NCI-H2029 treated with DMSO at 0.1 percent for 48 hours (cell line): Measurements from ENCODE around the gene DMRTB1.

ENCODE experiments used
- DNase-seq: peaks from one replicate; lab custom pipeline; 2025; lab: John Stamatoyannopoulos, UW

DMRTB1 gene

DNA sequence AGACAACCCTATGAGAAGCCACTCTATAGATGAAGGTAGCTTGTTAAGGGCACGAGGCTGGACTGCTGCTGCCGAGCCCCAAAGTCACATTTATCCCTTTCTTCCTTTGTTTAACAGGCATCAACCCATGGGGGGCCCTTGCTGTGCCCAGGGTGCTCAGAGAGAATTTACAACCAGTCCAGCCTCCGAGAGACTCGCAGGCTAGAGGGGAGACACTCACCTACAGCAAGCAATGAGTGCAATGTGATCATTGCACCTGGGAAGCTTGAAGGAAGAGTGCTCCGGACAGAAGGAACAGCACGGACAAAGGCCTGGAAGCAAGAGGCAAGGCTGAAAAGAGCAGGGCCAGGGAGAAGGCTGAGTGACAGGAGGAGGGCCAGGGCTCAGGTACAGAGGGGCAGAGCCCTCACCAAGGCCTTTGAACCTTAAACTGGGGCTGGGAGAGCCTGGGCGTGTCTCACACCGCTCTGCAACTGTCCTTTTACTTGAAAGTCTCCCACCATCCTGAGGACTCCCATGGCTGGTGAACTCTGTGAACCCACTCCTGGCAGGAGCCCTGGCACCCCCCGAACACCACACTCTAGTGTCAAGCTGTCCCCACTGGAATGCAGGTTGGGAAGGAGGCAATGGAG, 27.3 kb downstream of the DMRTB1 start:
- no peak for DNase-seq

DNA sequence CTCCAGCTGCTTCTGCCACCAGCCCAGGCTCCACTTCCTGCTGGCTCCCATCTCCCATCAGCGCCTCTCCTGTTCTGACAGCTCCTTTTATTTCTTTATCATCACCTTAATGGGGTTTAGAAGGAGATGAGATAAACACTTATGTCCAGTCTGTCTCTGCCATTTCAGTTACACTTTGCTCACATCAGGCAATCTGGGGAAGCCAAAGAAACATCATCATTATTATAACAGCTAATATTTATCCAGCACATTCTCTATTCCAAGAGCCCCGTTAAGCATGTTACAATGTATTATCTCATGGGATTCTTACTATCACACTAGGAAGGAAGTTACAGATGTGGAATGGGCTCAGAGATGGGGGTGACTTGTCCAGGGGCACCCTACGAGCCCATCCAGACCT, 31.2 kb downstream of the DMRTB1 start:
- DNase-seq: no peak

DNA sequence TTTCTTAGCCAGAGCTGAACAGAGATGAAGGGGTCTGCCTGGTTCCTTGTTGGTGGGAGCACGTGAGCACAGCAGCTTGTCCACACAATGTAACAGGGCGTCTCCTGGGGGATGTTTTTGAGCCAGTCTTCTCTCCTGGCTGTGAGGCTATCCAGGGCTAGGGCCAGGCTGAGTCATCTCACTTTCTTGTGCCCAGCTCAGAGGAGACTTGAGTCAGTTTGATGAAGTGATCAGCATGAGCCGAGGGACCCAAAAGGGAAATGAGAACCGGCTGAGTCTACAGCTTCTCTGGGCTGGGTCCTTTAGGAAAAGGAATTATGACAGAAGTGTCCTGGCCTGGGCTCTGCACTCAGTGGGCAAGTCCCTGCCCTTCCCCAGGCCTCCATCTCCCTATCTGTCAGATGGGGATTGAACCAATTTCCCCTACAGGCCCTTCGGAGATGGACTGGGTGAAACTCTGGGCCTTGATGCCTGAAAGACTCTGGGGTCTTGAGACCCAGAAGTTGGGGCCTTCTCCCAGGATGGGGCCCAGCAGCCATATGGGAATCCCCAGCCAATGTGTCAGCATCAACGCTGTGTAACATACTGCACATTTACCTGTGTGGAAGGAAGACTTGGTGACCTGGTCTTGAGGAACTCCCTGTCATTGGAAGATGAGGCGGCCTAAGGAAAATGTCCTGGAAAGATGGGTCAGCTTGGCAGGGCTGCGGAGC, 36.6 kb downstream of the DMRTB1 start:
- DNase-seq: no peak

DNA sequence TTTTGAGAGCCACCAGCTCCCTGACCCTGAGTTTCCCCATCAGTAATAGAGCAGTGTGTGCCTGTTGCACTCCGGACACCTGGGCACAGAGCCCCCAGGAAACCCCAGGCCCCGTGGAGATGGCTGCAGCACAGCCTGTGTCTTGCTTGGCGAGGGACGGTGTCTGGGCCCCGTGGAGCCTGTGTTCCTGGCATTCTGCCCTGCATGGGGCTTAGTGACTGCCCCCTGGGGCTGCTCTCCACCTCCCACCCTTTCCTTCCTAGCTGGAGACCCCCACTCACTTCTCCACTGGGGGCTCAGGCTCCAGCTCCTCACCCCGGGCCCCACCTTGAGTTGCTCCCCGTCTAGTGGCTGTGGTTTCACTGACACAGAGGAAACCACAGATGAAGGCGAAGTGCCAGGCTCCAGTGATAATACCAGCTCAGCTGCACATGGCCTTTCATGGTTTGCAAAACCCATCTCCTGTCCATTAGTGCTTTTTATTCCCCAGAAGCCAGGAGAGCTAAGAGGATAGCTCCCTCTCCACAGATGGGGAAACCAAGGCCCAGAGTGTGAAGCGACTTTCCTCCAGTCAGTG, 39.4 kb downstream of the DMRTB1 start:
- DNase-seq: no peak

DNA sequence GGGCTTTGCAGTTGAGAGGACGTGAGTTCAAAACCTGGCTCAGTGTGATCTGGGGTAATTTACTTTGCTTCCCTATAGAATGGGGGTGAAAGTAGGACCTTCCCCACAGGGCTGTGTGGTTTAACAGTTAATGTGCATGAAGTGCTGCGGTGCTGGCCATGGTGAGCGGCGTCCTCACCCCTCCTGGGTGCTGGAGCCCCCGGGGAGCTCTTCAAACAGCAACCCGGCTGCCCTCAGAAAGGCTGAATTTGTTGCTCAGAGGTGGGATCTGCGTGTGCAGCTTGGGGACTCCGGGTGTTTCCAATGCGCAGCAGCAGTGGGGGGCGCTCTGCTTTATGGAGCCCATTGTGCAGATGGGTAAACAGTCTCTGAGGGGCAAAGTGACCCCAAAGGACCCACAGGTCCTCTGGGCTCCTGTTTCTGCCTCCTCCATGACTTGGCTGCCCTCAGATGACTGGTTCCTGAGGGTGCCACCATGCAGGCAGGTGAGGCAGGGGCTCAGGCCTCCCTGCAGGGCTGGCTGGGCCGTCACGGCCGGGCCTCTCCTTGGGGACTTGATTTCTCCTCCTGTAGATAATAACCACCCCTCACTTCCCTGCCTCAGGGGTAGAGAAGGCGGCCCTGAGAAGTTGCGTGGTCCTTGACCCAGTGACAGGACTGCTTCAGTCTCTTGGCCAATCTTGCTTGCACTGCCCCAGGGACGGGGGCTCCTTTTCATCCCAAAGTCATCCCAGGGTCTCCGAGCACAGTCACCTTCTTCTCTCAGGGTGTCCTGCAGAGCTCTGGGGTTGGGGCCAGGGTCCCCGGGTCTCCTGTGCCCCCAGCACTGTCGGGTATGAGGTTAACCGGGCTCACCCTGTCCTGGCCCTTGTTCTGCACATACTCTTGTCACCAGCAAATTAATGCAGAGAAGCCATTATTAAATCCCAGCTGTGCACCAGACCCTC, 40.3 kb downstream of the DMRTB1 start:
- DNase-seq: no peak

DNA sequence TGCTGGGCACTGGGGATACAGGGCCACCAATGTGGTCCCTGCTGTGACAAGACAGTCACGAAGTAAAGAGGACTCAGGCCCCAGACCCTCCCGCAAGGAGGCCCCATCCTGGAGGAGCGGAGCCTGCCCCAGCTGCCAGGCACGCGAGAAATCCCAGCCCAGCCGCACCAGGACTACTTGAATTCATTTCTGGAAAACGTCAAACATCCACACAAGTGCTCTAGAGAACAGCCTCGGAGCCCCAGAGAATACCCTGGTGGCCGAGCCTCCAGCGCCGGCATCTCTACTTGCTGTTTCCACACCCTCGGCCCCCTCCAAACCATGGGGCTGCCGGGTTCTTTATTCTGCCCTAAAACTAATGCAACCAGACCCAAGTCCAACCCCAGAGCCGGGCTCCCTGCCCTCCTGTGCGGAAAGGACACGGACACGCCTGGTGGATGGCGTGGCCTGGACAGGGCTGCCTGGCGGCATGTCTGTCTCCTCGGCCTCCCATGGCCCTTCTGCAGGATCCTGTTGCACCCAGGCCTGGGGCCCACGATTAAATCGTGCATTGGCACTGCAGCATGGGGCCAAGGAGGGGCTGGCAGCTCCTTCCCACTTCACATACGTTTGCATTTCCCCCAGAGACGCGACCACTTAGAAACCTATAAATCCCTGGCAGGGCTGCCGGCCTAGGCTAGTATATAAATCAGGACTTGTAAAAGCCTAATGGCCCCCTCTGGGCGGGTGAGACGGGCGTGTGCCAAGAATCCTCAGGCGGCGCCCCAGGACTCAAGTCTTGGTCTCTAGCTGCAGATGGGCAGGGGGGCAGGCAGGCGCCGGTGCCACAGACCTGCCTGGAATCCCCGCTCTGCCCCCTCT, 41.2 kb downstream of the DMRTB1 start:
- no peak for DNase-seq

DNA sequence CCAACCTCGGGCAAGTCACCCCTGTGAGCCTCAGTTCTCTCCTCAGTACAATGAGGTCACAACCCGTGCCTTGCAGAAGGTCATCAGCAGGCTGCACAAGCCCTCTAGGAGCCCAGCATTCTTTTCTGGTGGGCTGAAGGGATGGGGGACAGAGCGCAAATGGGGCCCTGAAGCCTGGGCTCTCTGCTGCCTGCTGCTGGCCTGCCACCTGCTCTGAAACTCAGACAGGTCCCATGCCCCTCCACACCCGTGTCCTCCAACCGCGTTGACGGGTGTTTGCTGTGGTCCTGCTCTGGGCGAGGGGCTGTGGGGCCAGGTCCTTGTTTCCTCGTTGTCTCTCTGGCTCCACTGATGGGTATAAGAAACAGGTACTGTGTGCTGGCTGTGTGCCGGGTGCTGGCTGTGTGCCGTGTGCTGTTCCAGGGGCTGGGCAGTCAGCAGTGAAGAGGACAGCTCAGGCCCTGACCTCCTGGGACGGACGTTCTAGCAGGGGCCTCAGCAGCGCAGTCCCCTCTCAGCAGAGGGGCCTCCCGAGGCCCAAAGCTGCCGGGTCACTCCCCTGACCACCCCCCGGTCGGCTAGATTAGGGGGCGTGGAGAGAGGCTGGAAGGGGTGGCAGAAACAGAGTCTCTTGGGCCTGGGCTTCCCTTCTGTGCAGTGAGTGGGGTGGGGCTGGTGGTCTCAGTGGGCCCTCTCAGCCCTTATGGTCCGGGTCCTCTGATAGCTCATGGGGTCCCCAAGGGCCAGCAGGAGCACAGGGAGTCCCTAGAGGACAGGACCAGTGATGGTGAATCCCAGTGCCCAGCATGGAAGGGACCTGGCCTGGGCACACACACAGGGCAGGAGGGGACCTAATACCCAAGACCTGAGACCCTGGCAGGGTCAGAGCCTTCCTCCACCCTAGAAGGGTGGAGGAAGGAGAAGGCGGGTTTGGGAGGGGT, 42.1 kb downstream of the DMRTB1 start:
- DNase-seq: peak; percentile 39

DNA sequence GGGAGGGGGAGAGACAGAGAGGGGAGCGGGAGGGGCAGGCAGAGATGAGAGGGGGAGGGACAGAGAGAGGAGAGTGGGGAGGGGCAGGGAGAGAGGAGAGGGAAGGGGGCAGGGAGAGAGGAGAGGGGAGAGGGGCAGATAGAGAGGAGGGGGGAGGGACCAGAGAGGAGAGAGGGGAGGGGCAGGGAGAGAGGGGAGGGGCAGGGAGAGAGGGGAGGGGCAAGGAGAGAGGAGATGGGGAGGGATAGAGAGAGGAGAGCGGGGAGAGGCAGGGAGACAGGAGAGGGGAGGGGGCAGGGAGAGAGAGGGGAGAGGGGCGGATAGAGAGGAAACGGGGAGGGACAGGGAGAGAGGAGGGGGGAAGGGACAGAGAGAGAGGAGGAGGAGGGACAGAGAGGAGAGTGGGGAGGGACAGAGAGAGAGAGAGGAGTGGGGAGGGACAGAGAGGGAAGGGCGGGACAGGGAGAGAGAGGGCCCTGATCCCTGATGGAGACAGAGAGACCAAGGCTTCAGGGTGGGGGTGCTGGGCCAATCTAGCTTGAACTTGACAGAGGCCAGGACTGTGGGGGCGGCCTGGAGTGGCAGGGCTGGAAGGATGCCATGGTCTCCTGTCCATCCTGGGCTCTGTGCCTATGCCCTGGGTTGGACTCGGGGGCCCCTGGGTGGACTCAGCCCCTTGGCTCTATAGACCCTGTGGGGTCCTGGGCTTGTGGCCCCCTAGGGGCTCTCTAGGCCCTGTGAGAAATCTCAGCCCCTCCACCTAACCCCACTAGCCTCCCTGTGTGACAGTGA, 43.6 kb downstream of the DMRTB1 start:
- DNase-seq: no peak

DNA sequence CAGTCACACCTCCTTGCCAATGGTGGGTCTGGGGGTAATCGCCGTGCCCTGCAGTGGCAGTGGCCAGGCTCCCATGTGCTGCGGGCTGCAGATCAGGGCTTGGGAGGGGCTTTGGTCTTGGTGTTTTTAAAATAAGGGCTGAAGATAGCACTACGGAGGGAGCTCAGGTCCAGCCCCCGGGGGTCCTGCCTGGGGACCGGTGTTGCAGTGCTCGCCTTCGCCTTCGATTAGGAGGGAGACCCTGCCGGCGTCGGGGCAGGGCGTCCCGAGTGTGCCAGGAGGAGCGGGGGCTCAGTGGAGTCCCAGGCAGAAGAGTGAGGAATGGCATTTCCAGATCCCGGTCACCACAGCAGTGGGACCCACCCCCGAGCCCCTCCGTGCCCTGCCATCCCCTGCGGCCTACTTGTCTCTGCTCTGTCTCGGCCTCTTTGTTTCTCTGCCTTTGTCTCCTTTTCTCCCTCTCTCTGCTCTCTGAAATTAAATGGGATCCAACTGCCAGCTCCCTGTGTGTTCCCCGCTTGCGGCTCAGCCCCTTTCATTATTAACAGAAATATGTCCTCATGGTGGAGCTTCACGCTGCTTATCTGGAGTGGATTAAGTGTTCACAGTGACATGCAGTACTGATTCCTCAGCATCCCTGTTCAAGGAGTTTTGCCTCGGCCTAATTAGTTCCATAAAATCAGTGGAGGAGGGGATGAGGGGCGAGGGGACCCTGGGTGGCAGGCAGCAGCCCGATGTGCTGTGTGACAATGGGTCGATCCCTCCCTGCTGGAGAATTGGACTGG, 44.4 kb downstream of the DMRTB1 start:
- DNase-seq: no peak

DNA sequence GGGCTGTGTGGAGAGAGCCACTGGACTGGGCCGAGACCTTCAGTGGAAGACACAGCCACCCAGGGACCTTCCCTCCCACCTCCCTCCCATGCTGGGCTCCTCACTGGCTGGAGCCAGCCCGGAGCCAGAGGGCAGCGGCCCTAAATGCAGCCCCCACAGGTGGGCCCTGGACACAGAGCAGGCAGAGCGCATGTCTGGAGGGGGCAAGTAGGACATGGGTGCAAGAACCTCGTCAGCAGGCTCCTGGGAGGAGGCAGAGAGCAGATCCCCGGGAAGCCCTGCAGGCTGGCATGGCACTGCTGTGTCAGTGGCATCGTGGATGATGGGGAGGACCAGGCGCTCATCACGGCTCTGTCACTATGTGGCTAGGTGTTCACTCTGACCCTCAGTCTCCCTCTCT, 45.7 kb downstream of the DMRTB1 start:
- DNase-seq: no peak

DNA sequence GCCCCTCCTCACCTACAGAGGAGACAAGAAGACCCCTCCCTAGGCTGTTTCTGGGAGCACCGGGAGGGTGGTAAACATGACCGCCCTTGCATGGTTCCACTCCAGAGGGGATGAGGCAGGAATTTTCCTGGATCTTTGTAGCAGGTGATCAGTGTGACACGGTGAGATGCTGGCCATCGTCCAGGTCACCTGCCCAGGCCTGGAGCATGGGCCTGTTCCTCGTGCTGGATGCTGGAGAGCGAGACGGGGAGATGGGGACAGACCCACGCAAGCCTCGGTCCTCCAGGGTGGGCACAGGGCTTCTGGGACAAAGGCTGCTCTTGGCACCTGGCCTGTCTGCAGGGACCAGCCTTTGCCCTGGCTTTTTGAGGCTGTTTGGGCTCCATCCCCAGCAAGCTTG, 46.2 kb downstream of the DMRTB1 start:
- peak; percentile 14 for DNase-seq

DNA sequence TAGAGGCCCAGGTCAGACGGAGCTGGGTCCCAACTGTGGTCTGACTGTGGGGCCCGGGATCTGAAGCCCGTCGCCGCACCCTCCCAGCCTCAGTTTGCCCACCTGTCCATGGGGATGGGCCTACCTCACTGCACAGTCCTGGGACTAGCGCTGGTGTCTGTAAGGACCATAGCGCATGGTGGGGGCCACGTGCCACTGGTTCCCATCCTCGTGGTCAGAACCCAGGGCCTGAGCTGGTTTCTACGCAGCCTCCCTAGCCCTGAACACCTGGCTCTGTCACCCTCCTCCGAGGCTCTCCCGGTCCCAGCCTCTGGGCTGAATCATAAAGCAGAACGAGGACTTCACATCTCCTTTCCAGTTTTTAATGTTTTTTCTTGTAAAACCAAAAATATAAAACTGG, 46.7 kb downstream of the DMRTB1 start:
- no peak for DNase-seq

DNA sequence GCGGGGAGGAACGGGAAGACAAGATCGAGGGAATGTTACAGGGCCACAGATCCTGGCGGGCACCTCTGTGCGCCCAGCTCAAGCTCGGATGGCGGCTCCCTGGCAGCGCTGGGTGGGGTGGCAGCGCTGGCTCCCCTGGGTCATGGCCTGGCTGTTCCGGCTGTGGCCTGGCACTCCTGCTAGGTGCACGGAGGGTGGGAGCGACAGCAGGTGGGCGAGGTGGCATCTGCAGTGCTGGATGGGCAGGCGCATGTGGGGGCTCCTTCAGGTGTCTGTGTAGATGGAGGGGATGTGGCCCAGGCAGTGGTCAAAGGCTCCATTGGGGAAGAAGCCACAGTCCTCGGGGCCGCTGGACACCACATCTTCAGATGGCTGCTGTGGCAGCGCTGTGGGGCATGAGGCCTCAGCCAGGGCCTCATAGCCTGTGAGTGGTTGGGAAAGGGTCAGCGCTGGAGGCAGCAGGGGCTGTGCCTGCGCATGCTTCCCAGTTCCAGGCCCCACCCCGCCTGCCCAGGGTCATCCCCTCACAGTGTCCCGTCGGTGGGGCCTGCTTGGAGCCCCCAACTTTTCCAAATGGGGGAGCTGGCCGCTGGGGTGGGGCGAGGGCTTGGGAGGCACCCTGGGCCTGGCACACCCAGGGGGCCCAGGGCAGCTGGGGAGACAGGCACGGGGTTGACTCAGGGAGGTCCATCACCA, 47.3 kb downstream of the DMRTB1 start:
- DNase-seq: no peak

DNA sequence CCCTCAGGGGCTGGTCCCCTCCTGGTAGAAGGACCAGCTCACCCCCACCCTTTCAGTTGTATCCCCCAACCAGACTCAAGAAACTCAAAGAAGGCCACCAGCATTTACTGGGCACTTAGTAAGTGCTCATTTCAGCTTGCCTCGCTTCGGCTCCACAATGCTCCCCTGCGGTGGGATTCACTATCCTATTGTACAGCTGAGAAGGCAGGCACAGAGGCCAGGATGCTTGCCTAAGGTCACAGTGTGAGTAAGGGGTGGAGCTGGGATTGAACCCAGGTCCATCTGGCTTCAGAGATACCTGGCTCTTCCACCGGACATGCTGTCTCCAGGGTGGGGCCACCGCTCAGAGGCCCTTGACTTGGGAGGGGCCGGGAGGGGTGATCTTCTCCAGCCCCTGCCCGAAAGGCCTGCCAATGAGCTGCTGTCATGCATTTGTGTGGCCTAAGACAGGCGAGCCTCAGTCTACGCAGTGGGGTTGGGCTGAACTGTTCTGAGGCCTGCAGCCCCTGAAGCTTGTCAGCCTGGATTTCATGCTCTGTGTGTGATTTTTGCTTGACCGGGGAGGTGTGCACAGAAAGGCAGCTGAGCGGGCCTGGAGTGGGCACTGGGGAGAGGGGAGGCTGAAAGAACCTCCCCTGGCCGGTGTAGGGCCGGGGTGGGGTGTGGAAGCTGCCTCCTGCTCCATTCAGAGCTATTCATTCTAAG, 48.1 kb downstream of the DMRTB1 start:
- DNase-seq: no peak

DNA sequence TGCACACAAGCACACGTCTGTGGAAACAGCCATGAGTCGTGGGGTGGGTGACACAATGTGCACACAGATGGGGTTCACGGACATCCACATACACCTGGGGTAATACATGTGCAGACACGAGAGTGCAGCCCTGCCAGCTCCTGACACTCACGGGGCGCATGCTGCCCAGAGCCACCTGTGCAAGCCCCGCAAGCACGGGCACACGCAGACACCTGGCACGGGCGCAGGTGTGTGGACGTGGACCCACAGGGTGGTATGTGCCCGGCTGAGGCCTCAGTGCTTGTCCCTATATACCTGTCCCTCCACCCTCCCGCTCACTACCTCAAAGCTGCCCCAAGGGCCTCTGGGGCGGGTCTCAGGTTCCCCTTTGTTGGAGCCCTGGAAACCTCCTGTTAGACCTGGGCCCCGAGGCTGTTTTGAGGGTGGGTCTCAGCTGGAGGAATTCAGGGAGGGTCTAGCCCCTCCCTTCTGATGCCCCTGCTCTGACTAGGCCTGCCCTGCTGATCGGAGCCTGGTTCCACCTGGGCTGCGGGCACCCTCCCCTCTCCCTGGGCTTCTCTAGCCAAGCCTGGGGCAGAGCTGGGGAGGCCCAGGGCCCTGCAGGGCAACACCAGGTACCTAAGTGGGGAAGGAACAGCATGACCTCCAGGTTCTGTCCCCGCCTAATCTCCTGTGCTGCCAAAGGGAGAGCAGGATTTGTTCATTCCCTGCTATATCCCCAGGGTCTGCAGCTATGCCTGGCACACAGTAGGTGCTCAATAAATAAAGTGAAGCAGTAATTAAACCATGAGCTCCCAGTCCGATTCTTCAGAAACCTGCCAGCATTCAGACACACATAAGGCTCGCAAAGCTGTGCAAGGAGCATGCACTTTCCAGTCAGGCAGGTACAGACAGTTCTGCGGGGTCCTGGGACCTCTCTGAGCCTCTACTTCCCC, 49.1 kb downstream of the DMRTB1 start:
- DNase-seq: no peak

DNA sequence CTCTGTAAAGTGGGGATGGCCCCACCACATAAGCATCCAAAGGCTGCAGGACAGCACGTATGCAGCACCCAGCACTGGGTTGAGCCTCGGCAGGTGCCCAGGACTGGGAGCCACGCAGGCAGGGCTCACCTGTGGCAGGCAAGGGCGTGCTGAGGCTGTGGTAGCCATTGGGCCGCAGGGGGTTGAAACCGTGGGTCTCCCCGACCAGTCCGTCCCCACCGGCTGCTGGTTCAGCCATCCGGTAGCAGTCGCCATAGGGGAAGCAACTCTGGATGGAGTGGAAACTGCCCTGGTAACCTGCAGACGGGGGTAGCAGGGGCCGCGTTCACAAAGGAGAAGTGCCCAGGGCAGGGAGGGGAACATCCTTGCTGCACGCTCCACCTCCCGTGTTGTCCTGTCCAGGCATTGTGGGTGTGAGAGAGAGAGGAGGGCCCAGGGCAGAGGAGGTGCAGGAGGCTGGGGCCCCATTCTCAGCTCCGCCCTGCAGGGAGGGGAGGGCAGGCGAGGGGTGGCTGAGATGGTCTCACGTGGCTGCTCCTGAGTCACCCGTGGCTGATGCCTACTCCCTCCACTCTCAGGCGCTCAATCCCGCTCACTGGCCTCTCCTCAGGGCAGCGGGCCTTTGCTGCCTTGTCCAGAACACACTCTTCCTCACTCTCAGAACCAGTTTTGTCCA, 49.9 kb downstream of the DMRTB1 start:
- DNase-seq: no peak
